HCT116 (cell line): ENCODE measurements around the gene ALDH3A2. TPM values are rescaled to one million over a fixed set of nuclear protein-coding genes. Genes with fewer than 3 reads are reported as not detected.

Source experiments
- ATAC-seq: fragments of 200-7000 bp; cut with Tn5 transposase; 2 replicates; pipeline ENCODE4 v1.9.1; 2020; ENCODE audit warnings: mild to moderate bottlenecking, moderate library complexity
- BruUV-seq: library from RNA; stranded (reverse); fragments of 400-500 nt; replicated peaks from 2 replicates; lab custom pipeline; 2021; lab: Mats Ljungman, UMichigan
- CTCF ChIA-PET: fragments of 300-600 bp; sonication (Branson Sonifier 250); formaldehyde crosslinking; loops from one replicate; lab custom pipeline; 2021; ENCODE audit warnings: antibody characterized with exemption; lab: Charles Lee
- POLR2A ChIA-PET: fragments of 300-600, 350-600 bp; sonication (Branson Sonifier 250); formaldehyde crosslinking; loops from one replicate; lab custom pipeline; 2021; ENCODE audit warnings: antibody characterized with exemption; lab: Charles Lee
- RAD21 ChIA-PET, 2 experiments: fragments of 300-600 bp; sonication (Branson Sonifier 250); formaldehyde crosslinking; loops; one replicate each; lab custom pipeline; 2023; ENCODE audit warnings: low total read pairs in 2 of 2; ENCODE audit not compliant: uncharacterized antibody in 2 of 2, unreplicated experiment in 2 of 2, low non-redundant PET in 1 of 2; lab: Charles Lee
- DNase-seq: peaks from one replicate; pipeline ENCODE4 v3.0.0-alpha.2; 2010; ENCODE audit warnings: low read depth, low spot score
- H2AFZ ChIP-seq: fragments of 200-600 bp; shearing (Covaris generic), sonication (generic); 2 replicates; pipeline ENCODE4 v1.6.1; 2017; ENCODE audit warnings: low read depth, mixed run types, mixed read lengths, antibody characterized with exemption, low read length; ENCODE audit not compliant: poor library complexity, severe bottlenecking
- H3K27ac ChIP-seq: 2 replicates; pipeline ENCODE4 v1.5.1; 2012; ENCODE audit warnings: low read depth, low read length
- H3K27me3 ChIP-seq: fragments of 200-600 bp; sonication (generic); 2 replicates; pipeline ENCODE4 v1.6.1; 2016; ENCODE audit warnings: mixed run types, low read length, mixed read lengths; ENCODE audit not compliant: insufficient read depth
- H3K36me3 ChIP-seq, 2 experiments: fragments of 200-500 bp in 1 of 2; fragments of 200-600 bp in 1 of 2; sonication (Bioruptor generic) in 1 of 2; sonication (generic) in 1 of 2; 2 replicates each; pipeline versions ENCODE4 v1.5.1 to v1.6.1; 2014 to 2016; ENCODE audit warnings: low read length in 2 of 2, inconsistent platforms in 1 of 2, mixed read lengths in 1 of 2, mixed run types in 1 of 2; ENCODE audit not compliant: insufficient read depth in 2 of 2, control insufficient read depth in 1 of 2
- H3K4me1 ChIP-seq, 2 experiments: fragments of 200-600 bp in 1 of 2; sonication (generic) in 1 of 2; 2 replicates each; pipeline versions ENCODE4 v1.5.1 to v1.6.1; 2012 to 2017; ENCODE audit warnings: low read length in 2 of 2, inconsistent platforms in 1 of 2, mild to moderate bottlenecking in 1 of 2, mixed read lengths in 1 of 2, mixed run types in 1 of 2, moderate library complexity in 1 of 2; ENCODE audit not compliant: insufficient read depth in 2 of 2, control insufficient read depth in 1 of 2
- H3K4me2 ChIP-seq: fragments of 200-600 bp; sonication (generic); 2 replicates; pipeline ENCODE4 v1.6.1; 2017; ENCODE audit warnings: mixed run types, low read length, mixed read lengths
- H3K4me3 ChIP-seq, 2 experiments: fragments of 200-600 bp in 1 of 2; sonication (generic) in 1 of 2; replicated peaks in 1 of 2; 2 replicates each; pipeline ENCODE4 v1.5.1; 2011 to 2016; ENCODE audit warnings: low read length in 2 of 2, control low read depth in 1 of 2, low read depth in 1 of 2, mild to moderate bottlenecking in 1 of 2, mixed read lengths in 1 of 2, mixed run types in 1 of 2
- H3K79me2 ChIP-seq: fragments of 200-600 bp; sonication (generic); 2 replicates; pipeline ENCODE4 v1.6.1; 2017; ENCODE audit warnings: mild to moderate bottlenecking, mixed run types, low read length, moderate library complexity, mixed read lengths; ENCODE audit not compliant: insufficient read depth
- H3K9ac ChIP-seq: fragments of 200-600 bp; sonication (generic); 2 replicates; pipeline ENCODE4 v1.6.1; 2016; ENCODE audit warnings: low read length, mixed read lengths
- H3K9me2 ChIP-seq: fragments of 200-600 bp; sonication (generic), shearing (Covaris generic); 2 replicates; pipeline ENCODE4 v1.6.1; 2017; ENCODE audit warnings: mixed run types, mild to moderate bottlenecking, moderate library complexity; ENCODE audit not compliant: insufficient read depth
- H3K9me3 ChIP-seq, 2 experiments: fragments of 200-500 bp in 1 of 2; fragments of 200-600 bp in 1 of 2; sonication (Bioruptor generic) in 1 of 2; sonication (generic) in 1 of 2; 2 replicates each; pipeline ENCODE4 v1.6.1; 2014 to 2017; ENCODE audit warnings: low read length in 2 of 2, mixed read lengths in 2 of 2, inconsistent platforms in 1 of 2, low read depth in 1 of 2, mild to moderate bottlenecking in 1 of 2, mixed run types in 1 of 2, moderate library complexity in 1 of 2; ENCODE audit not compliant: control insufficient read depth in 1 of 2, insufficient read depth in 1 of 2
- H4K20me1 ChIP-seq: fragments of 200-600 bp; sonication (generic), shearing (Covaris generic); 2 replicates; pipeline ENCODE4 v1.6.1; 2017; ENCODE audit warnings: mixed run types, mild to moderate bottlenecking, moderate library complexity; ENCODE audit not compliant: insufficient read depth
- CBX3 ChIP-seq: IDR thresholded peaks from 2 replicates; pipeline ENCODE4 v1.6.1; 2012; ENCODE audit warnings: low read depth
- CTCF ChIP-seq, 3 experiments: fragments of 200-600 bp in 1 of 3; sonication (generic) in 1 of 3; IDR thresholded peaks in 2 of 3; conservative IDR thresholded peaks in 1 of 3; 2 replicates each; pipeline ENCODE4 v1.5.1; 2012 to 2017; ENCODE audit warnings: low read depth in 2 of 3, low read length in 2 of 3, antibody characterized with exemption in 1 of 3, borderline replicate concordance in 1 of 3, control low read depth in 1 of 3, mild to moderate bottlenecking in 1 of 3, mixed read lengths in 1 of 3, mixed run types in 1 of 3, moderate library complexity in 1 of 3; ENCODE audit not compliant: insufficient read depth in 1 of 3
- ELF1 ChIP-seq: IDR thresholded peaks from 2 replicates; pipeline ENCODE4 v1.6.1; 2012; ENCODE audit warnings: low read depth, borderline replicate concordance
- JUND ChIP-seq: IDR thresholded peaks from 2 replicates; pipeline ENCODE4 v1.6.1; 2012
- POLR2AphosphoS5 ChIP-seq: IDR thresholded peaks from 2 replicates; pipeline ENCODE4 v1.6.1; 2011; ENCODE audit warnings: mild to moderate bottlenecking, low read depth, low read length, moderate library complexity
- RAD21 ChIP-seq: IDR thresholded peaks from 2 replicates; pipeline ENCODE4 v1.6.1; 2012; ENCODE audit warnings: low read depth, mild to moderate bottlenecking
- REST ChIP-seq: IDR thresholded peaks from 2 replicates; pipeline ENCODE4 v1.6.1; 2012; ENCODE audit warnings: low read depth
- SIN3A ChIP-seq: IDR thresholded peaks from 2 replicates; pipeline ENCODE4 v1.6.1; 2012; ENCODE audit warnings: low read depth
- SP1 ChIP-seq: IDR thresholded peaks from 2 replicates; pipeline ENCODE4 v1.6.1; 2012; ENCODE audit warnings: low read depth
- SRF ChIP-seq: IDR thresholded peaks from 2 replicates; pipeline ENCODE4 v1.6.1; 2012; ENCODE audit warnings: low read depth
- YY1 ChIP-seq: IDR thresholded peaks from 2 replicates; pipeline ENCODE4 v1.6.1; 2011; ENCODE audit warnings: low read length, low read depth, moderate library complexity, mild to moderate bottlenecking; ENCODE audit not compliant: insufficient replicate concordance; ENCODE audit errors: extremely low read depth
- ZFX ChIP-seq: fragments of 450-650 bp; IDR thresholded peaks from 2 replicates; pipeline ENCODE4 v1.6.1; 2017
- intact Hi-C: fragments of 100-400 bp; cut with micrococcal nuclease; formaldehyde crosslinking; loops from 2 replicates; pipeline ENCODE4 v1.10.0; 2022
- total RNA-seq: library from RNA; stranded (reverse); gene quantifications from one replicate; pipeline ENCODE4 v1.2.1, GENCODE V29; 2021; ENCODE audit not compliant: unreplicated experiment

ALDH3A2 gene
- total RNA-seq, 1 experiment from 2014 or later = 86.8 TPM

- no peak overlapping the region for H2AFZ ChIP-seq
- no peaks in the 10 kb centered on the region for H4K20me1 ChIP-seq
- no peaks in the 10 kb centered on the region for H3K36me3 ChIP-seq
- no peaks in the 10 kb centered on the region for H3K79me2 ChIP-seq
- ChIA-PET POLR2A (no interaction called here), CTCF (interaction anchor here (1.2 kb wide), 1 partner anchor 355 kb away, joined by 3 read pairs; the partner anchor contains the start of gene B9D1), RAD21 (no interaction called here)
- H3K27me3 ChIP-seq = no peaks in the 10 kb centered on the region
- intact Hi-C loops = no loop called here
- no peak overlapping the region for H3K9ac ChIP-seq
- BruUV-seq = no TSS peak
- TF ChIP-seq YY1 = no peak
- TF ChIP-seq POLR2AphosphoS5 = no peak
- no peak for TF ChIP-seq REST
- TF ChIP-seq SP1 = no peak
- no peak for TF ChIP-seq ZFX
- TF ChIP-seq CBX3 = no peak
- no peak for TF ChIP-seq SRF
- no peak for TF ChIP-seq CTCF (IDR thresholded peaks at IDR 0.05 in 2 of 3, conservative IDR thresholded peaks at IDR 0.05 in 1 of 3; ENCODE audit: borderline replicate concordance in 1 of 3, insufficient read depth in 1 of 3, low read depth in 2 of 3, low read length in 2 of 3)
- no peak for TF ChIP-seq ELF1
- TF ChIP-seq JUND = no peak
- TF ChIP-seq SIN3A = no peak
- TF ChIP-seq RAD21 = no peak
- no peaks in the 10 kb centered on the region for H3K9me3 ChIP-seq
- no peaks in the 10 kb centered on the region for H3K9me2 ChIP-seq
- H3K27ac ChIP-seq = no peak overlapping the region
- no peak for ATAC-seq
- DNase-seq = no peak
- no peak overlapping the region for H3K4me3 ChIP-seq
- peaks cover 11 to 34% of the 10 kb centered on the region in 2 experiments; a peak in 3 of 4 replicates for H3K4me1 ChIP-seq
- H3K4me2 ChIP-seq = no peak overlapping the region
These were observed 69.6 kb downstream of the ALDH3A2 start for GRCh38 chr17:19718041-19718612.
